H1 (cell line): Measurements from ENCODE around the gene C1orf174. TPM values are rescaled to one million over a fixed set of nuclear protein-coding genes. Genes with fewer than 3 reads are reported as not detected.

ENCODE experiments used
- CTCF ChIA-PET: fragments of 300-600 bp; sonication (Branson Sonifier 250); formaldehyde crosslinking; loops from one replicate; lab custom pipeline; 2021; ENCODE audit not compliant: partially characterized antibody; lab: Charles Lee
- POLR2A ChIA-PET: fragments of 300-600 bp; sonication (Branson Sonifier 250); formaldehyde crosslinking; loops from one replicate; lab custom pipeline; 2021; ENCODE audit warnings: inconsistent platforms; ENCODE audit not compliant: partially characterized antibody; lab: Charles Lee
- DNase-seq, 2 experiments: peaks; one replicate each; pipeline versions ENCODE4 v3.0.0 to v3.0.0-alpha.2; 2010 to 2022; ENCODE audit warnings: low spot score in 2 of 2, low read depth in 1 of 2, mixed read lengths in 1 of 2
- FAIRE-seq: peaks from 2 replicates; lab custom pipeline; 2011; peaks lifted over from hg19 to GRCh38; lab: Jason Lieb, UNC
- H2AFZ ChIP-seq: 2 replicates; pipeline ENCODE4 v1.8.1; 2012; ENCODE audit warnings: low read length, inconsistent platforms
- H2AK5ac ChIP-seq: 2 replicates; pipeline ENCODE4 v1.6.1; 2013; ENCODE audit warnings: low read depth, low read length
- H2BK120ac ChIP-seq: replicated peaks from 2 replicates; pipeline ENCODE3; 2013; ENCODE audit warnings: low read depth, low read length, inconsistent platforms
- H2BK12ac ChIP-seq: 2 replicates; pipeline ENCODE4 v1.6.1; 2013; ENCODE audit warnings: low read depth, low read length
- H2BK15ac ChIP-seq: 2 replicates; pipeline ENCODE4 v1.6.1; 2013; ENCODE audit warnings: low read length
- H2BK20ac ChIP-seq: 2 replicates; pipeline ENCODE4 v1.6.1; 2013; ENCODE audit warnings: low read length
- H2BK5ac ChIP-seq: 2 replicates; pipeline ENCODE4 v1.6.1; 2013; ENCODE audit warnings: low read depth, low read length
- H3K14ac ChIP-seq: 2 replicates; pipeline ENCODE4 v1.6.1; 2013; ENCODE audit warnings: inconsistent platforms; ENCODE audit not compliant: insufficient read length
- H3K18ac ChIP-seq: 2 replicates; pipeline ENCODE4 v1.6.1; 2013; ENCODE audit warnings: low read length; ENCODE audit errors: extremely low read depth
- H3K23ac ChIP-seq: 2 replicates; pipeline ENCODE4 v1.6.1; 2013; ENCODE audit warnings: inconsistent platforms; ENCODE audit not compliant: insufficient read length
- H3K23me2 ChIP-seq: 2 replicates; pipeline ENCODE4 v1.6.1; 2013; ENCODE audit warnings: low read depth, low read length
- H3K27ac ChIP-seq: 2 replicates; pipeline ENCODE4 v1.6.1; 2011; ENCODE audit warnings: low read depth, low read length, inconsistent platforms
- H3K27me3 ChIP-seq, 4 experiments: replicated peaks in 1 of 4; 1 replicate in 1 of 4; 2 replicates in 3 of 4; pipeline versions ENCODE4 v1.6.1 to v1.8.1; 2011 to 2013; ENCODE audit warnings: low read length in 3 of 4, mild to moderate bottlenecking in 3 of 4, inconsistent platforms in 2 of 4, mixed read lengths in 2 of 4, moderate library complexity in 1 of 4; ENCODE audit not compliant: control insufficient read depth in 3 of 4, insufficient read depth in 3 of 4; ENCODE audit errors: extremely low read depth in 1 of 4
- H3K36me3 ChIP-seq, 4 experiments: 2 replicates each; pipeline versions ENCODE4 v1.6.1 to v1.8.1; 2011 to 2013; ENCODE audit warnings: mild to moderate bottlenecking in 4 of 4, low read length in 3 of 4, moderate library complexity in 2 of 4, control low read depth in 1 of 4, inconsistent platforms in 1 of 4; ENCODE audit not compliant: insufficient read depth in 4 of 4, control insufficient read depth in 2 of 4
- H3K4ac ChIP-seq: replicated peaks from 2 replicates; pipeline ENCODE3; 2013; ENCODE audit warnings: low read length, low read depth, mixed read lengths, inconsistent platforms; ENCODE audit not compliant: insufficient read length
- H3K4me1 ChIP-seq, 4 experiments: replicated peaks in 1 of 4; 1 replicate in 1 of 4; 2 replicates in 3 of 4; pipeline versions ENCODE4 v1.6.1 to v1.8.1; 2011 to 2013; ENCODE audit warnings: low read length in 3 of 4, inconsistent platforms in 2 of 4, mixed read lengths in 1 of 4; ENCODE audit not compliant: insufficient read depth in 4 of 4, control insufficient read depth in 3 of 4
- H3K4me2 ChIP-seq, 2 experiments: 2 replicates each; pipeline versions ENCODE4 v1.6.1 to v1.8.1; 2011 to 2013; ENCODE audit warnings: low read depth in 2 of 2, low read length in 2 of 2, control low read depth in 1 of 2, inconsistent platforms in 1 of 2, mild to moderate bottlenecking in 1 of 2; ENCODE audit not compliant: insufficient read depth in 1 of 2
- H3K4me3 ChIP-seq, 4 experiments: fragments of 200-600, 300-600 bp in 1 of 4; sonication (generic), shearing (Covaris generic), sonication (Bioruptor Twin) in 1 of 4; 2 replicates each; pipeline versions ENCODE4 v1.5.1 to v1.8.1; 2011 to 2016; ENCODE audit warnings: low read length in 4 of 4, low read depth in 3 of 4, control low read depth in 2 of 4, inconsistent platforms in 2 of 4, mild to moderate bottlenecking in 2 of 4, mixed read lengths in 1 of 4, moderate library complexity in 1 of 4; ENCODE audit not compliant: insufficient read depth in 2 of 4; ENCODE audit errors: extremely low read depth in 1 of 4
- H3K56ac ChIP-seq: replicated peaks from 2 replicates; pipeline ENCODE3; 2013; ENCODE audit warnings: low read depth, mild to moderate bottlenecking, mixed read lengths, low read length, inconsistent platforms; ENCODE audit not compliant: insufficient read length
- H3K79me1 ChIP-seq: 2 replicates; pipeline ENCODE4 v1.6.1; 2013; ENCODE audit warnings: low read depth, low read length, control low read depth
- H3K79me2 ChIP-seq, 2 experiments: 2 replicates each; pipeline versions ENCODE4 v1.6.1 to v1.8.1; 2012 to 2013; ENCODE audit warnings: low read length in 2 of 2, mild to moderate bottlenecking in 2 of 2, inconsistent platforms in 1 of 2; ENCODE audit not compliant: insufficient read depth in 2 of 2, control insufficient read depth in 1 of 2
- H3K9ac ChIP-seq, 4 experiments: replicated peaks in 1 of 4; 1 replicate in 1 of 4; 2 replicates in 3 of 4; pipeline versions ENCODE4 v1.6.1 to v1.8.1; 2011 to 2013; ENCODE audit warnings: low read depth in 3 of 4, low read length in 3 of 4, control low read depth in 2 of 4, mild to moderate bottlenecking in 2 of 4, moderate library complexity in 2 of 4, inconsistent platforms in 1 of 4; ENCODE audit errors: extremely low read depth in 1 of 4
- H3K9me3 ChIP-seq, 2 experiments: 2 replicates each; pipeline versions ENCODE4 v1.6.1 to v1.8.1; 2012 to 2013; ENCODE audit warnings: mild to moderate bottlenecking in 2 of 2, moderate library complexity in 2 of 2, control low read depth in 1 of 2, inconsistent platforms in 1 of 2, low read depth in 1 of 2, low read length in 1 of 2, mixed read lengths in 1 of 2; ENCODE audit not compliant: insufficient read depth in 2 of 2
- H4K20me1 ChIP-seq, 2 experiments: replicated peaks in 1 of 2; 2 replicates each; pipeline versions ENCODE3 to v1.8.1; 2011 to 2013; ENCODE audit warnings: inconsistent platforms in 2 of 2, low read length in 2 of 2, mild to moderate bottlenecking in 1 of 2; ENCODE audit not compliant: insufficient read depth in 2 of 2, control insufficient read depth in 1 of 2
- H4K5ac ChIP-seq: 2 replicates; pipeline ENCODE4 v1.6.1; 2013; ENCODE audit warnings: low read length, low read depth, mixed read lengths, inconsistent platforms; ENCODE audit not compliant: insufficient read length
- H4K8ac ChIP-seq: 2 replicates; pipeline ENCODE4 v1.8.0; 2013; ENCODE audit warnings: mild to moderate bottlenecking, moderate library complexity, low read length, inconsistent platforms; ENCODE audit not compliant: insufficient read depth; ENCODE audit errors: extremely low read depth
- H4K91ac ChIP-seq: replicated peaks from 2 replicates; pipeline ENCODE3; 2013; ENCODE audit warnings: low read length, mixed read lengths, inconsistent platforms; ENCODE audit not compliant: insufficient read length
- GABPA ChIP-seq: IDR thresholded peaks from 2 replicates; pipeline ENCODE4 v1.6.1; 2011; ENCODE audit warnings: mild to moderate bottlenecking, low read length, moderate library complexity, borderline replicate concordance; ENCODE audit not compliant: insufficient read depth
- KDM4A ChIP-seq: IDR thresholded peaks from one replicate; pipeline ENCODE4 v1.7.1; 2012; ENCODE audit warnings: low read depth, mild to moderate bottlenecking, moderate library complexity, low read length, inconsistent platforms; ENCODE audit not compliant: severe bottlenecking
- RAD21 ChIP-seq, 2 experiments: IDR thresholded peaks in 1 of 2; conservative IDR thresholded peaks in 1 of 2; 2 replicates each; pipeline ENCODE4 v1.6.1; 2011; ENCODE audit warnings: low read depth in 2 of 2, low read length in 2 of 2, improper control_type of control experiment in 1 of 2, inconsistent platforms in 1 of 2, mild to moderate bottlenecking in 1 of 2, moderate library complexity in 1 of 2
- WGBS, 2 experiments: shearing (Covaris generic) in 1 of 2; methylation state at CpG; one replicate each; pipeline versions ENCODE4 v1.1.6 to v1.1.7; 2013 to 2015; ENCODE audit warnings: low lambda C conversion rate in 2 of 2, mixed read lengths in 2 of 2, inconsistent platforms in 1 of 2, low coverage in 1 of 2, missing lambda C conversion rate in 1 of 2; ENCODE audit not compliant: insufficient replicate concordance in 2 of 2, insufficient coverage in 1 of 2, insufficient read length in 1 of 2; ENCODE audit errors: extremely low coverage in 1 of 2, missing lambda C conversion rate in 1 of 2; 5-methylcytosine and 5-hydroxymethylcytosine counted together
- polyA plus RNA-seq, 7 experiments: library from polyadenylated mRNA; depleted of rRNA in 3 of 7; stranded (reverse) in 5 of 7; unstranded in 2 of 7; fragments of >200 nt in 5 of 7; fragments of 200-250 nt in 2 of 7; gene quantifications; 1 replicate in 5 of 7; 2 replicates in 1 of 7; 4 replicates in 1 of 7; pipeline versions ENCODE4 v1.2.1 to v1.2.3, GENCODE V29; 2011 to 2013; ENCODE audit warnings: missing spikeins in 2 of 7, mixed read lengths in 2 of 7
- total RNA-seq: library from RNA; stranded (reverse); fragmentation: NEBNext Ultra II Directional; extraction: Animal tissue kit (Norgen Biotek cat#: 25700); gene quantifications from 2 replicates; pipeline ENCODE4 v1.2.1, GENCODE V29; 2021

C1orf174 gene
- total and polyA plus RNA-seq, 2 of the 8 experiments (the other 6 are each of a cell fraction or from before 2014, with no cell fraction given) = 28.4 to 32.4 TPM

DNA sequence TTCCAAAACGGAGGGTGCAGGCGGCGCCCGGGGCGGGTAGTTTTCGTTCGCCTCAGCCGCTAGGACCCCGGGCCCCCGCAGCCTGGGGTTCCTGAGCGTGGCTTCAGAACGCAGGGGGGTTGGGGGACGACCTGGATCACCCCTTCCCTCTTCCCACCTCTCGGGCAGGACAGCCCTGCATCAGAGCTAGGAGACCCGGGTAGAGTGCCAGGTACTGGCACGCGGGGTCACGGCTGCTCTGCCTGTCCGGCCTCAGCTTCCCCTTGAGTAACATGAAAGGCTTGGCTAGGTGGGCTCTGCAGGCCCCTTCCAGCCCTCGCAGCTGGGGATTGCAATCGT is 42.3 kb downstream of the C1orf174 start:
- Histone ChIP-seq H3K79me1 (peaks cover 6% of the 10 kb centered on the region; the same call in 1 of the 2 replicates), H3K27me3 (peaks cover 0 to 3% (median 0%) of the 10 kb centered on the region in 4 experiments; a peak in 2 of 7 replicates), H3K4me2 (peak overlapping the region; percentile 31 to 79), H3K4ac (no peak overlapping the region), H3K18ac (no peak overlapping the region), H3K79me2 (peaks cover 0 to 16% of the 10 kb centered on the region in 2 experiments; a peak in 2 of 4 replicates), H2BK5ac (no peak overlapping the region), H3K4me1 (peaks cover 0 to 14% (median 8%) of the 10 kb centered on the region in 4 experiments; a peak in 5 of 7 replicates), H3K23ac (no peak overlapping the region), H4K20me1 (peaks cover 2% of the 10 kb centered on the region in 2 experiments), H3K27ac (no peak overlapping the region), H3K4me3 (peak overlapping the region; percentile 63 to 88 (median 86)), H2BK20ac (no peak overlapping the region), H2BK12ac (no peak overlapping the region), H3K56ac (no peak overlapping the region), H3K9me3 (no peaks in the 10 kb centered on the region), H2AK5ac (no peak overlapping the region), H2BK15ac (no peak overlapping the region), H4K8ac (no peak overlapping the region; the same call in 1 of the 2 replicates), H3K9ac (0 out of 7 replicates have a peak overlapping the region, but pooled peaks of 1 of the 4 experiments have one; percentile 17), H3K23me2 (peaks cover 9% of the 10 kb centered on the region; the same call in 1 of the 2 replicates), H3K14ac (no peak overlapping the region), H4K5ac (no peak overlapping the region), H4K91ac (no peak overlapping the region), H3K36me3 (no peaks in the 10 kb centered on the region), H2BK120ac (no peak overlapping the region), H2AFZ (peak overlapping the region; percentile 81; the same call in 1 of the 2 replicates)
- ChIA-PET POLR2A (interaction anchor here (1.3 to 2.4 kb wide), 4 partner anchors 17 to 64 kb away, joined by 3 to 16 read pairs (median 4); partner anchors contain the start of gene C1orf174), CTCF (interaction anchor here (0.7 to 2.1 kb wide), 16 partner anchors 9 to 104 kb away, joined by 3 to 9 read pairs (median 4); no protein-coding TSS in a partner anchor)
- WGBS, 2 experiments = 16% methylated on average over 20 of the region's 21 CpGs; no CpG with 5 or more reads in 1 of the 2 experiments
- no peak for TF ChIP-seq GABPA
- TF ChIP-seq RAD21 (IDR thresholded peaks at IDR 0.05 in 1 of 2, conservative IDR thresholded peaks at IDR 0.05 in 1 of 2; ENCODE audit: low read depth in 2 of 2, low read length in 2 of 2) = no peak
- TF ChIP-seq KDM4A = peak; percentile 11
- DNase-seq (no peak), FAIRE-seq (no peak)
